H1 (cell line): ENCODE measurements around the gene MRE11.

ENCODE experiments used
- BACH1 ChIP-seq: IDR thresholded peaks from 2 replicates; pipeline ENCODE4 v1.6.1; 2012; ENCODE audit warnings: low read length, improper control_type of control experiment
- BCL11A ChIP-seq, 2 experiments: IDR thresholded peaks; one replicate each; pipeline ENCODE4 v1.6.1; 2011; ENCODE audit warnings: low read depth in 2 of 2, low read length in 2 of 2, mild to moderate bottlenecking in 2 of 2
- BRCA1 ChIP-seq: IDR thresholded peaks from 2 replicates; pipeline ENCODE4 v1.6.1; 2012; ENCODE audit warnings: low read depth, low read length, improper control_type of control experiment
- CBX5 ChIP-seq: fragments of 300-800, 300-1000 bp; sonication (generic); IDR thresholded peaks from 2 replicates; pipeline ENCODE4 v1.7.1; 2016; ENCODE audit warnings: antibody characterized with exemption, low read length, low read depth
- CEBPB ChIP-seq: IDR thresholded peaks from 2 replicates; pipeline ENCODE4 v1.6.1; 2012; ENCODE audit warnings: low read depth, low read length
- EP300 ChIP-seq, 2 experiments: IDR thresholded peaks; 1 replicate in 1 of 2; 2 replicates in 1 of 2; pipeline ENCODE4 v1.6.1; 2011 to 2012; ENCODE audit warnings: low read depth in 2 of 2, low read length in 2 of 2, mild to moderate bottlenecking in 2 of 2, borderline replicate concordance in 1 of 2, inconsistent platforms in 1 of 2, moderate library complexity in 1 of 2
- POLR2AphosphoS5 ChIP-seq: IDR thresholded peaks from 2 replicates; pipeline ENCODE4 v1.6.1; 2011; ENCODE audit warnings: low read depth, low read length
- RXRA ChIP-seq: IDR thresholded peaks from 2 replicates; pipeline ENCODE4 v1.6.1; 2011; ENCODE audit warnings: low read depth, mild to moderate bottlenecking, low read length, moderate library complexity; ENCODE audit not compliant: insufficient read depth
- SP1 ChIP-seq: IDR thresholded peaks from 2 replicates; pipeline ENCODE4 v1.6.1; 2011; ENCODE audit warnings: low read depth, low read length
- SRF ChIP-seq: IDR thresholded peaks from 2 replicates; pipeline ENCODE4 v1.6.1; 2011; ENCODE audit warnings: mild to moderate bottlenecking, low read depth, low read length, moderate library complexity
- TF ChIP-seq, protein P1 (sequence below): IDR thresholded peaks from 2 replicates; pipeline ENCODE4 v1.6.1; 2012; ENCODE audit warnings: inconsistent platforms

GRCh38 chr11:94424662-94425061 is 69.0 kb downstream of the MRE11 start:
- no peak for TF ChIP-seq BCL11A (IDR thresholded peaks at IDR 0.05; ENCODE audit: low read depth in 2 of 2, low read length in 2 of 2)
- TF ChIP-seq SRF, result no peak
- TF ChIP-seq POLR2AphosphoS5, result no peak
- TF ChIP-seq BACH1, result no peak
- no peak for TF ChIP-seq SP1
- TF ChIP-seq CEBPB, result no peak
- TF ChIP-seq, protein P1, sequence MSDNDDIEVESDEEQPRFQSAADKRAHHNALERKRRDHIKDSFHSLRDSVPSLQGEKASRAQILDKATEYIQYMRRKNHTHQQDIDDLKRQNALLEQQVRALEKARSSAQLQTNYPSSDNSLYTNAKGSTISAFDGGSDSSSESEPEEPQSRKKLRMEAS, result no peak
- no peak for TF ChIP-seq EP300 (IDR thresholded peaks at IDR 0.05; ENCODE audit: borderline replicate concordance in 1 of 2, low read depth in 2 of 2, low read length in 2 of 2)
- TF ChIP-seq BRCA1, result no peak
- no peak for TF ChIP-seq CBX5
- TF ChIP-seq RXRA, result no peak
